ENCODE measurements around the gene C1S.
"Not testable (repeated sequence)": the region's sequence is repeated elsewhere in the genome, so short reads cannot be mapped to it uniquely, and the experiment has no call there.

Gene C1S

GRCh38 chr12:7031306-7031705 lies 29.2 kb upstream of the C1S start:
- Histone ChIP-seq H2AFZ (ENCODE audit: low read depth, low read length) (no peak overlapping the region), H3K9me3 (ENCODE audit: insufficient read depth, low read length) (no peaks in the 10 kb centered on the region), H3K9ac (ENCODE audit: low read length) (no peak overlapping the region), H4K20me1 (ENCODE audit: insufficient read depth, low read length) (no peaks in the 10 kb centered on the region), H3K4me3 (ENCODE audit: low read length) (no peak overlapping the region), H3K27me3 (ENCODE audit: low read depth, low read length) (peaks cover 6% of the 10 kb centered on the region; the same call in 1 of the 2 replicates), H3K4me2 (ENCODE audit: low read length) (no peak overlapping the region), H3K4me1 (ENCODE audit: low read length) (no peaks in the 10 kb centered on the region), H3K36me3 (replicated peaks; ENCODE audit: low read depth, low read length) (no peaks in the 10 kb centered on the region), H3K79me2 (ENCODE audit: low read length) (no peaks in the 10 kb centered on the region), H3K27ac (ENCODE audit: low read length) (no peak overlapping the region)
- TF ChIP-seq CTCF (IDR thresholded peaks at IDR 0.05; ENCODE audit: low read depth, low read length) (no peak), EZH2phosphoT487 (IDR thresholded peaks at IDR 0.05; ENCODE audit: low read depth) (no peak)

DNA sequence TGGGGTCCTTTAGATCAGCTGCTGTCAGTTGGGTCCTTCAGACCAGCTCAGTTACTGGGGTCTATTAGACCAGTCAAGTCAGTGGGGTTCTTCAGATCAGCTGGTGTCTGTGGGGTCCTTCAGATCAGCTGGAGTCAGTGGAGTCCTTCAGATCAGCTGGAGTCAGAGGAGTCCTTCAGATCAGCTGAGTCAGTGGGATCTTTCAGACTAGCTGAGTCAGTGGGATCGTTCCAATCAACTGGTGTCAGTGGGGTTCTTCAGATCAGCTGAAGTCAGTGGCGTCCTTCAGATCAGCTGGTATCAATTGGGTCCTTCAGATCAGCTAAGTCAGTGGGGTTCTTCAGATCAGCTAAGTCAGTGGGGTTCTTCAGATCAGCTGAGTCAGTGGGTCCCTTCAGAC lies 27.5 kb upstream of the C1S start:
- H3K27ac ChIP-seq (ENCODE audit: low read length): no peak overlapping the region
- H3K4me1 ChIP-seq (ENCODE audit: low read length): no peaks in the 10 kb centered on the region
- no peak overlapping the region for H3K9ac ChIP-seq (ENCODE audit: low read length)
- no peaks in the 10 kb centered on the region for H3K79me2 ChIP-seq (ENCODE audit: low read length)
- H4K20me1 ChIP-seq (ENCODE audit: insufficient read depth, low read length): no peaks in the 10 kb centered on the region
- no peak overlapping the region for H3K4me3 ChIP-seq (ENCODE audit: low read length)
- no peaks in the 10 kb centered on the region for H3K9me3 ChIP-seq (ENCODE audit: insufficient read depth, low read length)
- no peak overlapping the region for H3K4me2 ChIP-seq (ENCODE audit: low read length)
- H3K27me3 ChIP-seq (ENCODE audit: low read depth, low read length): peaks cover 6% of the 10 kb centered on the region; the same call in 1 of the 2 replicates
- TF ChIP-seq EZH2phosphoT487 (IDR thresholded peaks at IDR 0.05; ENCODE audit: low read depth) (no peak), CTCF (IDR thresholded peaks at IDR 0.05; ENCODE audit: low read depth, low read length) (no peak)
- no peaks in the 10 kb centered on the region for H3K36me3 ChIP-seq (replicated peaks; ENCODE audit: low read depth, low read length)
- no peak overlapping the region for H2AFZ ChIP-seq (ENCODE audit: low read depth, low read length)

GRCh38 chr12:7034464-7034863 lies 26.1 kb upstream of the C1S start:
- Histone ChIP-seq H2AFZ (ENCODE audit: low read depth, low read length) (no peak overlapping the region), H3K9ac (ENCODE audit: low read length) (no peak overlapping the region), H3K27ac (ENCODE audit: low read length) (no peak overlapping the region), H3K4me2 (ENCODE audit: low read length) (no peak overlapping the region), H3K4me3 (ENCODE audit: low read length) (no peak overlapping the region), H3K79me2 (ENCODE audit: low read length) (no peaks in the 10 kb centered on the region), H3K4me1 (ENCODE audit: low read length) (no peaks in the 10 kb centered on the region), H4K20me1 (ENCODE audit: insufficient read depth, low read length) (no peaks in the 10 kb centered on the region), H3K9me3 (ENCODE audit: insufficient read depth, low read length) (no peaks in the 10 kb centered on the region), H3K36me3 (replicated peaks; ENCODE audit: low read depth, low read length) (no peaks in the 10 kb centered on the region), H3K27me3 (ENCODE audit: low read depth, low read length) (peaks cover 6% of the 10 kb centered on the region; the same call in 1 of the 2 replicates)
- no peak for TF ChIP-seq CTCF (IDR thresholded peaks at IDR 0.05; ENCODE audit: low read depth, low read length)
- TF ChIP-seq EZH2phosphoT487 (IDR thresholded peaks at IDR 0.05; ENCODE audit: low read depth): no peak

GRCh38 chr12:7035463-7035862 lies 25.1 kb upstream of the C1S start:
- no peak overlapping the region for H3K27ac ChIP-seq (ENCODE audit: low read length)
- no peak for TF ChIP-seq EZH2phosphoT487 (IDR thresholded peaks at IDR 0.05; ENCODE audit: low read depth)
- TF ChIP-seq CTCF (IDR thresholded peaks at IDR 0.05; ENCODE audit: low read depth, low read length): no peak
- no peaks in the 10 kb centered on the region for H3K4me1 ChIP-seq (ENCODE audit: low read length)
- H3K4me3 ChIP-seq (ENCODE audit: low read length): no peak overlapping the region
- H3K9me3 ChIP-seq (ENCODE audit: insufficient read depth, low read length): no peaks in the 10 kb centered on the region
- no peaks in the 10 kb centered on the region for H3K36me3 ChIP-seq (replicated peaks; ENCODE audit: low read depth, low read length)
- no peaks in the 10 kb centered on the region for H4K20me1 ChIP-seq (ENCODE audit: insufficient read depth, low read length)
- H3K79me2 ChIP-seq (ENCODE audit: low read length): no peaks in the 10 kb centered on the region
- H3K9ac ChIP-seq (ENCODE audit: low read length): no peak overlapping the region
- H2AFZ ChIP-seq (ENCODE audit: low read depth, low read length): no peak overlapping the region
- peaks cover 6% of the 10 kb centered on the region; the same call in 1 of the 2 replicates for H3K27me3 ChIP-seq (ENCODE audit: low read depth, low read length)
- H3K4me2 ChIP-seq (ENCODE audit: low read length): no peak overlapping the region

DNA sequence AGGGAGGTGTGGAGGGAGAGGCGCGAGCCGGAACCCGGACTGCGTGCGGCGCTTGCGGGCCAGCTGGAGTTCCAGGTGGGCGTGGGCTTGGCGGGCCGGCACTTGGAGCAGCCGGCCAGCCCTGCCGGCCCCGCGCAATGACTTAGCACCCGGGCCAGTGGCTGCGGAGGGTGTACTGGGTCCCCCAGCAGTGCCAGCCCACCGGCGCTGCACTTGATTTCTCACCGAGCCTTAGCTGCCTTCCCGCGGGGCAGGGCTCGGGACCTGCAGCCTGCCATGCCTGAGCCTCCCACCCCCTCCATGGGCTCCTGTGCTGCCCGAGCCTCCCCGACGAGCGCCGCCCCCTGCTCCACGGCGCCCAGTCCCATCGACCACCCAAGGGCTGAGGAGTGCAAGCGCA lies 23.1 kb upstream of the C1S start:
- not testable (repeated sequence) for H2AFZ ChIP-seq (ENCODE audit: low read depth, low read length); H4K20me1 ChIP-seq (ENCODE audit: insufficient read depth, low read length); H3K4me1 ChIP-seq (ENCODE audit: low read length); H3K79me2 ChIP-seq (ENCODE audit: low read length); H3K27ac ChIP-seq (ENCODE audit: low read length); H3K36me3 ChIP-seq (replicated peaks; ENCODE audit: low read depth, low read length); H3K27me3 ChIP-seq (ENCODE audit: low read depth, low read length); H3K9me3 ChIP-seq (ENCODE audit: insufficient read depth, low read length); H3K4me3 ChIP-seq (ENCODE audit: low read length); H3K9ac ChIP-seq (ENCODE audit: low read length); H3K4me2 ChIP-seq (ENCODE audit: low read length)
